ENCODE measurements around the gene ADH4.

GRCh38 chr4:99156992-99157391 is 12.9 kb upstream of the ADH4 start:
- TF ChIP-seq SP1 (IDR thresholded peaks at IDR 0.05; ENCODE audit: low read depth) (no peak), REST (IDR thresholded peaks at IDR 0.05; ENCODE audit: low read depth) (no peak), POLR2A (IDR thresholded peaks at IDR 0.05; ENCODE audit: borderline replicate concordance, extremely low read depth, insufficient read depth, insufficient read length) (no peak), EZH2phosphoT487 (IDR thresholded peaks at IDR 0.05; ENCODE audit: borderline replicate concordance) (no peak), RAD21 (IDR thresholded peaks at IDR 0.05; ENCODE audit: low read depth) (no peak), MAX (IDR thresholded peaks at IDR 0.05) (no peak), CEBPB (IDR thresholded peaks at IDR 0.05; ENCODE audit: low read depth) (no peak), ELF1 (IDR thresholded peaks at IDR 0.05; ENCODE audit: borderline replicate concordance, low read depth) (no peak), EGR1 (IDR thresholded peaks at IDR 0.05; ENCODE audit: low read depth) (no peak)
- TF ChIP-seq, protein P1, sequence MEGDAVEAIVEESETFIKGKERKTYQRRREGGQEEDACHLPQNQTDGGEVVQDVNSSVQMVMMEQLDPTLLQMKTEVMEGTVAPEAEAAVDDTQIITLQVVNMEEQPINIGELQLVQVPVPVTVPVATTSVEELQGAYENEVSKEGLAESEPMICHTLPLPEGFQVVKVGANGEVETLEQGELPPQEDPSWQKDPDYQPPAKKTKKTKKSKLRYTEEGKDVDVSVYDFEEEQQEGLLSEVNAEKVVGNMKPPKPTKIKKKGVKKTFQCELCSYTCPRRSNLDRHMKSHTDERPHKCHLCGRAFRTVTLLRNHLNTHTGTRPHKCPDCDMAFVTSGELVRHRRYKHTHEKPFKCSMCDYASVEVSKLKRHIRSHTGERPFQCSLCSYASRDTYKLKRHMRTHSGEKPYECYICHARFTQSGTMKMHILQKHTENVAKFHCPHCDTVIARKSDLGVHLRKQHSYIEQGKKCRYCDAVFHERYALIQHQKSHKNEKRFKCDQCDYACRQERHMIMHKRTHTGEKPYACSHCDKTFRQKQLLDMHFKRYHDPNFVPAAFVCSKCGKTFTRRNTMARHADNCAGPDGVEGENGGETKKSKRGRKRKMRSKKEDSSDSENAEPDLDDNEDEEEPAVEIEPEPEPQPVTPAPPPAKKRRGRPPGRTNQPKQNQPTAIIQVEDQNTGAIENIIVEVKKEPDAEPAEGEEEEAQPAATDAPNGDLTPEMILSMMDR (IDR thresholded peaks at IDR 0.05 in 2 of 3, conservative IDR thresholded peaks at IDR 0.05 in 1 of 3; ENCODE audit: borderline replicate concordance in 1 of 3, insufficient read depth in 1 of 3, low read depth in 2 of 3, low read length in 2 of 3) = no peak
